Right kidney (tissue), 1 donor: ENCODE measurements around the gene DYNLRB1.
A peak's percentile ranks its signal among the peaks of the same experiment; 100 is the strongest.

Source experiments
- DNase-seq: peaks from one replicate; pipeline ENCODE4 v3.0.0-alpha.2; 2016

The DYNLRB1 gene

DNA sequence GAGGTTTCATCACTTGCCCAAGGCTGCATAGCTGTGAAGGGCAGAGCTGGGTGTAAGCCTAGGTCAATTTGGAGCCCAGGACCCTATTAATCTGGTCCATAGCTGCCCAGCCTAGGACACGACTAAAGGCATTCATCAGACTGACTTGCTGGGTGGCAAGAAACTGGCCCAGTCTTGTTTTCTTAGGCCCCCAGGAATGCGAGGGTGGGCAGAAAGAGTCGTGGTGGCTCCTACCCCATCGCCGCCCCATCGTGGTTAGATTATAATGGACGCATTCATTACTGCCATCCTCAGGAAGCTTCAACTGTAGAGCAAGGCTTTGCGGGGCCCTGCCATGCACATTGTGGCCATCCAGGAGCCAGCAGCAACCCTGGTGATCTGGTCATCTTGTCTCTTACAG lies 16.1 kb downstream of the DYNLRB1 start:
- no peak for DNase-seq

DNA sequence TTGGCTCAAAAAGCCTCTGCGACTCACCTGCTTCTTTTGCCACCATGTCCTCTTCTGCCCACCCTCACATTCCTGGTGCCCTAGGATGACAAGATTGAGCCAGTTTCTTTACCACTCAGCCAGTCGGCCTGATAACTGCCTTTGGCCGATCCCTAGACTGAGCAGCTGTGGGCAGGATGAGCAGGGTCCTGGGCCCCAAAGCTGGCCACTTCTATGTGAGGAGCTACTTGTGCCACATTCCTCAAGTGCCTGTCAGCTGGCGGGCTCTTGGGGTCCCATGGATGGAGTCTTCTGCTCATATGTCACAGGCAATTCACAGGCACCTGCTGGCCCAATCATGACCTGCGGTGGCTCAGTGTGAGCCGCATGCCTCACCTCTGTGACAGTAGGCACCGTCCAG lies 16.5 kb downstream of the DYNLRB1 start:
- DNase-seq: no peak

DNA sequence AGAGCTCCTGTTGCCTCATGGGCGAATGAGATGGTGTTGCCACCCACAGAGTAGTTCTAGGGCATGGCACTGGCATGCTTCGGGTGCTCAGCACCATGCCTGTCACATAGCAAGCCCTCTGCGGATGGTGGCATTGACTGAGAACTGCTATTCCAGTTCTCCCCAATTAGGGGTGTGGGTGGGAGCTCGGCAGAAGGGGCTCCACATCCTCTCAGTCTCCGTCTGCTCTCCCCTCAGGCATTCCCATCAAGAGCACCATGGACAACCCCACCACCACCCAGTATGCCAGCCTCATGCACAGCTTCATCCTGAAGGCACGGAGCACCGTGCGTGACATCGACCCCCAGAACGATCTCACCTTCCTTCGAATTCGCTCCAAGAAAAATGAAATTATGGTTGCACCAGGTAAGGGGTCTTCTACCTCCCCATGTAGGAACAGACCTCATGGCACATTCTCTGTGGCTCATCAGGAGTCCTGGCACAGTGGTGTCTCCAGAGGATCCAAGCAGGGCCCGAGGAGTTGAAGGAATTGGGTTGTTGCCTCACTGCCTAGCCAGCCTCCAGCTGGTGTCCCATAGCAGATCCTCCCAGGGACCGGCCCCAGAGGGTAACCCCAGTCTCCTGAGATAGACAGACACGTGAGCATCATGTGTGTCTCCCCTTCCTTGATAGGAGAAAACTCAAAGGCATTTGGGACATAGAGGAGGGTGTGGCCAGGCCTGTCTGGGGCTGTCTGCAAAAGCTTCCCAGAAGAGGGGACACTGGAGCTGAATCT lies 18.4 kb downstream of the DYNLRB1 start:
- no peak for DNase-seq

DNA sequence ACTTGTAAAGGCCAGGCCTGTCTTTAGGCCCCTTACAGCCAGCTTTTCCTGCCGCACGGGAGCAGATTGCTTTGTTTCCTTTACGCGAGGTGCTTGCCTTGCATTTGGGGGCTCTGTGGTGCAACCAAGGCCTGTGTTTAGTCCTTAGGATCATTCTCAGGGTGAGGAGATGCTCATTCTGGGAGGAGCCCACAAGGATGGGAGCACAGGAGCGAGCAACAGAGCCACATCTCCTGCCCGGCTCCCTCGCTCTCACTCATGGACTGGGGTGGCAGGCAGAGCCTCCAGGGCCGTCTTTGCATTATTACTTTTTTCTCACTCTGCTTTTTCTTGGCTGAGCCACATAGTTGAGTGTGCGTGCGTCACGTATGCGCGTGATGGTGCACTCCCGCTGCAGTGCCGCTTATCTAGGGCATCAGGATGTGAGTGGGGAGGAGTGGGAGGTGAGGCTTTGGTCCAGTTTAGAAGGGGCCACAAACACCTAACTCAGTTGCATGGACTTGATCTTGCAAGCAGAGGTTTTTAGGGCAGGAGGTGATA lies 19.1 kb downstream of the DYNLRB1 start:
- DNase-seq: no peak

DNA sequence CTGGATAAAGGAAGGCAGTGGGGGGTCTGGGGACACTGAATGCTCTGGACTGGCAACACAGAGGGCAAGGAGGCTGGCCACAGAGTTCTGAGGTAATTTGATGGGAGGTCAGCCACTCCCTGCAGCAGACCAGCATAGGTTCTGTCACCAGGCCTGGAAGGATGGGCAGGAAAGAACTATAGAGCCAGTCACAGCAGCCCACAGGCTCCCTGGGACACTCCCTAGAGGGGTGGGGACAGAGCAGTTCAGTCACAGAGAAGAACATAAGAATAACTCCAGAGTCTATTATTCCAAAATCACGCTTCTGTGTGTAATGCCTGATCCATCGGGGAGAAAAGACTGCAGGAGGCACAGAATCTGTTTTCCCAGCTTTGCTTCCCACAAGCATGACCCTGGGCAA lies 19.6 kb downstream of the DYNLRB1 start:
- no peak for DNase-seq

DNA sequence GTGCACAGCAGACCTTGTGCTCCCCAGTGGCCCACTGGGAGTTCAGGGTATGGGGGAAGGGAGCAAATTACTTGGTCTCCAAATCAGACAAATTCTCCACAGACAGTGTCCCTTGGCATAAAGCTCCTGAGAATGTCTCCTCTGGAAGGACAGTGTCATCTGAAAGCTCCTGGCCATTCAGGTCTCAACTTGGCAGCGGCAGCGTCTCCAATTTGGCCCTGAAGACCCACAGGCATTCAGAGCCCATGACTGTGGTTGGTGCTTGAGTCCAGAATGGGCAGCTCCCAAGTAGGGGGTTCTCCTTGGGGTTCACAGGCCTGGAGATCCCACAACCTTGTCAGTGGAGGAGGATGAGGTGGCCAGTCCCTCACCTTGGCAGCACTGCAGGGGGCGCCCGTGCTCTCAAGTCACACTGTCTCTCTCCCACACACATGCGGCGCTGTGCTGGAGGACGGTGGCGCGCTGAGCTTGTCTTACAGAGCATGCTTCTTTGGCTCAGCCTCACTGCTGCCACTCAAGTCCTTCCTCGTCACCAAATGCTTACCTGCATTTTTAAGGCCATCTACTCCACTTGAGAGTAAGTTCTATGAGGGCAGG lies 20.7 kb downstream of the DYNLRB1 start:
- no peak for DNase-seq

DNA sequence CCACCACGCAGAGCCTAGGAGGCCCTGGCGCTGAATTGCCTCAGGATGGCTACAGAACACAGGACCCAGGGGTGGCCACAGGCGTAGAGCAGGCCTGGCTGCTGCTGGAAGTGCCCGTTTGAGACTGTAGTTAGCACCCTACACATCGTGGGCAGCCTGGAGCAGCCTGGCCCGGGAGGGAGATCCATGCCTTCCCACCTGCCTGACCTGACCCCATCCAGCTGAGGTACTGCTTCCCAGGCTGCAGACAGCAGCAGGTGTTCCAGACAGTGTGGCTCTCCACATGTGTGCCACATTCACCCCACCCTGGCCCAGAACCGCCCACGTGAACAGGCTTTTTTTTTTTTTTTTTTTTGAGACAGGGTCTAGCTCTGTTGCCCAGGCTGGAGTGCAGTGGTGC lies 21.4 kb downstream of the DYNLRB1 start:
- DNase-seq: no peak

DNA sequence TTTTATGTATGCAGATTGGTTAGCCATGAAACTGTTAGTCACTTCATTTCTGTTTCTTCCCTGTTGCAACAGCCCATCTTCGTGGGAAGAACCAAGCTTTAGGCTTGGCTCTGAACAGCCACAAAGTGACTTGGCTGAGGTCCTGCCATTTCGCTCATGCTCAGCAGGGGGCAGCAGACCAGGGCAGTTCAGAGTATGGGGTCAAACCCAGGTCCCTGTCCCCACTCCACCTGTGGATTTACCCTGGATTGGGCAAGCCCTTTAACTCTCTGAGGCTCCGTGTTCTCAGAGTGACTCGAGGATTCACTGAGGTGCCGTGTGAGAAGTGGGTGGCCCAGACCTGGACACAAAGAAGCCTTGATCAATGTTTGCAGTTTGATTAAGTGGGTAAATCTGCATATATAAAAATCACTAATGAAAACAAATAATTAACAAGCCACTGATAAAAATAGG lies 22.5 kb downstream of the DYNLRB1 start:
- no peak for DNase-seq

DNA sequence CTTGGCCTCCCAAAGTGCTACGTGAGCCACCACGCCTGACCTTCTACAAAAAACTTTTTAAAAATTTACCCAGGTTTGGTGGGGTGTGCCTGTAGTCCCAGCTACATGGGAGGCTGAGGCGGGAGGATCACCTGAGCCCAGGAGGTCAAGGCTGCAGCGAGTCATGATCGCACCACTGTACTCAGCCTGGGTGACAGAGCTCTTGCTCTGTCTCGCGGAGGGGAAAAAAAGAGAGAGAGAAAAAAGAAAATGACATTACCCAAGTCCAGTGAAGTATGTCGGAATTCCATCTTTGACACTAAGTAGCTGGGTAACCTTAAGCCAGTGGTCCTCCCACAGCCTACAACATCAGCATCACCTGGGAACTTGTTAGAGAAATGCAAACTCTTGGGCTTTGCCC lies 23.5 kb downstream of the DYNLRB1 start:
- DNase-seq: no peak

DNA sequence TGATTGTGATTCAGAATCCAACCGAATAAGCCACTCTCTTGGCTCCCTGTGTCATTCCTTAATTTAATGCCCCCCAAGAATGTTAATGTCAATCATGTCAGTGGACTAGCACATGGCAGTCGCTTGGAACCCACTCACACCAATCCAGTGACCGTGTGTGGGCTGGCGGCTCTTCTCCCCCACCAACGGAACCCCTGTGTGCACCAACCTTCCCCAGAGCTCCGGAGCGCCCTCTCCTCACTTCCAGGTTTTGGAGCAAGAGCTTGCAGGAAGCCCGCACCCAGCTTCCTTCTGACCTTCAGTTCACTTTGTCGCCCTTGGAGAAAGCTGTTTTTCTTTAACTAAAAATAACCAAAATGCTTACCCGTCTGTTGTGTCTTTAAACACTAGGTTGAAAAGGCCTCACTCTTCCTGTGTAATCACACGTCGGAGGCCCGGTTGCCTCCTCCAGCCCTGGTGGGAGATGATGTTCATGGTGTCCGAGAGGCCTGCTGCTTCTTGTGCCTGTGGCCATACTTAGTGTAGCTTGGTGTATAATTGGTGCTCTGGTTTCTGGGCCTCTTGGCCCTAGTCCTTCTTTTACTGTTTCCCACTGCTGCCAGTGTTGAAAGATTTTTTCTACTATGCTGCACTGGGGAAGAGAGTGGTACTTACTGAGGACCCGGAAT lies 24.5 kb downstream of the DYNLRB1 start:
- DNase-seq: no peak

DNA sequence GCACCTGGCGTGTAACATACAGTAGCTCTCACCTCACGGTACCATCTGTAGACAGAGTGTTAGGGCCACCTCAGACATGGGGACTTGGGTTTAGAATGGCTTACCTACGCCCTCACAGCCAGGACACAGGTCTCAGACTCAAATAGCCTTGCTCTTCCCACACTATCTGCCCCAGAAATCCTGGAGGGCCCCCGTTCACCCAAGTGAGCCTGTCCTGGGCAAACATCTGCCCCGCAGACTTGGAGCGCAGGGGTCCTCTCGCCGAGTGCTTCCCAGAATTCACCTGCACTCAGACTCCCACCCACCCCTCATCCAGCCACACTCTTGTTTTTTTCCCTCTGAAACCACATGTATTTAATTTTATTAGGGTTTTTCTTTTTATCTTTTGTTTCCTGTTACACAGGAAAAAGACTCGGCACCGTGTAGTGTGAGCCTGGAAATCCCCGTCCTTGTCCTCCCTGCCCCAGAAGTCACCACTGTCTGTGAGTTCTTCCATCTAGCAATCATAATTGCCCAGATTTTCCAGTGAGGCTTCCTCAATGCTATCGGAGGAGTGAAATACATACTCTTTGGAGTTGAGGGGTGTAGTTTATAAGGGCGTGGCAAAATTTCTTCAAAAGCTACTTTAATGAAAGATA lies 25.2 kb downstream of the DYNLRB1 start:
- DNase-seq: no peak

DNA sequence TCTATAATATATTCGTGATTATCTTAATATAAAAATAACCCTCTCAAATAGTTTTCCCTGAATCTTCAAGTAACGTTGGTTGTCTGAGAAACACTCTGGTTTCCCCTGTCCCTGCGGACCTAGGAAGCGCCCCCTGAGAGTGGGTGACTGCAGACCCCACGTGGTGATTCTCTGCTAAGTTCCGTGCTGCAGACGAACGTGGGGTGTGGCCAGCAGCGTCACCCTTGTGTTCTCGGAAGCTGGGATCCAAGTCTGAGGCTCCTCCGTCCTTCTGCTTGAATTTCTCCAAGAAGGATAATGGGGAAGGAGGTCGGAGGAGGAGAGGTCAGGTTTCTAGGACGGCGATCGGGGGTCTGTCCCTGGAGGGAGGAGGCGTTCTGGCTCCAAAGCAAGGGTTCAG lies 25.7 kb downstream of the DYNLRB1 start:
- DNase-seq: no peak

DNA sequence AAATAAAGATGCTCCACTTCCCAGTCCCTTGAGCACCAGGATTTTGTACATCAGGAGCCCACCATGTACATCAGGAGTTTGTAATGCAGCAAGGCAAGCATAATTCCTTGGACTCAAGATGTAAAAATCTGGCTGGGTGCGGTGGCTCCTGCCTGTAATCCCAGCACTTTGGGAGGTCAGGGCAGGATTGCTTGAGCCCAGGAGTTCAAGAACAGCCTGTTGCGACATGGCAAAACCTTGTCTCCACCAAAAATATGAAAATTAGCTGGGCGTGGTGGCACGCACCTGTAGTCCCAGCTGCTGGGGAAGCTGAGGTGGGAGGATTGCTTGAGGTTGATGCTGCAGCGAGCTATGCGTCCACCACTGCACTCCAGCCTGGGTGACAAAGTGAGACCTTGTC lies 26.2 kb downstream of the DYNLRB1 start:
- no peak for DNase-seq

DNA sequence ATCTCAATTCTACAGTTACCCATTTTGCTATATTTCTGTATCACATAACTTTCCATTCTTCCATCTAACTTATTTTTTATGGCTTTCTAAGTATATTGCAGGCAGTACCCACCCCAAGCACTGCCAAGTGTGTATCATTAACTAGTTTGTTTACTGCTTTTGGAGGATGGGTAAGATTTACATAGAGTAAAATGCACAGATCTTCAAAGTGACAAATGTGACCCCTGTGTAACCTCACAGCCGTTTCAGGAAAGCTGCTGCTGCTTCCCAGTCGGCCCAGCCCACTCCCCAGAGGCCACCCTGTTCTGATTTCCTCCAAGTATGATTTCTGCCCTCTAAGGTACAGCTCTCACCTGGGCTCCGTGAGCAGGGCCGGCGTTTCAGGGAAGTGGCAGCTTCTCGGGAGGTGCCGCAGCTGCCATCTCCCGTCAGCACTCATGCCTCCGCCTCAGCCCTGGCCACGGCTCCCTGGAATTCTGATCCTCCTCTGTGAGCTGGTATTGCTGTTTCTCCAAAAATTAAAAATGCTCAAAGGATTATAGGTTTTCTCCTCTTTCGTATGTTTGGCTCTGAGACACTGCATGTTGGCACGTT lies 27.3 kb downstream of the DYNLRB1 start:
- no peak for DNase-seq

DNA sequence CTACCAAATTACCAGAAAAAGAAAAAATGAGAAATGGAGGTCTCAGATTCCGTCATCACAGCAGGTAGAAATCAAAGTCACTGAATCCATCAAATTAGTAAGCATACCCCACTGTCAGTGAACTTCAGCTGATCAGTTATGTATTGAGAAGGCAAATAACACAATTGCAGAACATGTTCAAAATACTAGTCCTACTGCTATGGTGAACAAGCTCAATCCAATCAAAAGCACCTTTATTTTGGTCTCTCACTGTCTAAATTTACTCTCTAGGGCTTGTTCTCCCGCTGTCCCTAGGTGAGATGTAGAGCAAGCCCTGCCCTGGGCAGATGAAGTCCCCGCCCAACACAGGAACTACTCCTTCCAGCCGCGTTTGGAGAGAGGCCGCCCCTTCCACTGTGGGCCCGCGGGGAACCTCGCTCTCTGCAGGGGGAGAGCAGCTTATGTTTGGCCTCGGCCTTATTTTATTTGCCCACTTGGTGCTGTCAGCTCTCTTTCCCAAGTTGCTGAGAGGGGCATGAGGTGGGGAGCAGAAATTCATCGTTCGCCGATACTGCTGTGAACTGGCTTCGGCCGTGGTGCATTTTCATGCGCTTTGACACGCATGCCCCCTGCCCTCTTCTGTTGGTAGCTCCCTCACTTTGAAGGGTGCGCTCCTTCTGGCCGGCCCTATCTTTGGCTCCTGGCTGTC lies 28.0 kb downstream of the DYNLRB1 start:
- peak; percentile 52 for DNase-seq

DNA sequence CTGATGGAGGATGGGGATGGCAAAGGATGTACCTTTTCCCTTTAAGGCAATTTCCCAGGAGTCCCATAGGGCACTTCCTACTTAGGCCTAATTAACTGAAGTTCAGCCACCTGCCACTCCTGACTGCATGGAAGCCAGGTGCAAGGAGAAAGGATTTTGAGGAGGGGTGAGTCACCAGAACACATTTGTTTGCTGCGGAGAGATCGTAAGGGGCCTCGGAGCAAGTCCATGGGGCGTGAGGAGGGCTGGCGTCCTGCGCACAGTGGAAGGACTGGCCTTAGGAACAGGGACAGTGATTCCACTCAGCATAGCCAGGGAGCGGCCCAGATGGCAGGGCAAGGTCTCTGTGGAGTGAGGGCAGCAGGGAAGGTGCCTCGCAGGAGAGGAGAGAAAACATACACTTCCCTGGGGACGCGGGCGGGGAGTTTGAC lies 30.5 kb downstream of the DYNLRB1 start:
- DNase-seq: no peak

DNA sequence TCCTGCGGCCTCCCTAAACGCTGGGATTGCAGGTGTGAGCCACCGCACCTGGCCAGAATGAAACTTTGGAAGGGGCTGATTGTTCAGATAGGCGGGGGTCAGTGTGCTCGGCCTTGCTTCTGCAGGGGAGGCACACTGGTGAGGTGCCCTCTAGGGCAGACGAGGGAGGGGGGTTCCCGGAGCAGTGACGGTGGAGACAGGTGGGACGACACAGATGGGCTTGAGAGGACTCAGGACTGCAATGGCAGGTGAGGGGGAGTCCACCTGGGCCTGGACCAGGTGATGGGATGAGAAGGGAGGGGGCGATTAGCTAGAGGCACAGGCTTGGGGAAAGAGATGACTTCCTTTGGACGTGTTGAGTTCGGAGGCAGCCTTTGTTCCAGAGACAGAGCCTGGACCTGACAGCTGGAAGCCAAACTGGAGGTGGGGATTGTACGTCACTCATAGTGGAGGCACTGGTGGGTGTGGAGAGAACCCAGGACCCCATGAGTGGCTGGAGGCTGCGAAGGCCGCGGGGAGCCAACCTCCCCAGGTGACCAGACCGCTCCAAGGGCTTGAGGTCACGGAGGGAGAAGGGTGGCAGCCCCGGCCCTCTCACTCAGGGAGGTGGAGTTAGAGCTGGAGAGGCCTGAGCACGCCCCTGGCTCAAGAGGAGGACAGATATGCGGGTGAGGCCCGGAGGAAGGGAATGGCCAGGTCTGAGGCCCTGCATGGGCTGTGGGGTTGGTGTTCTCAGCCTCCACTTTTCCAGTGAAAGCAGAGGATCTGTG lies 31.8 kb downstream of the DYNLRB1 start:
- DNase-seq: no peak

DNA sequence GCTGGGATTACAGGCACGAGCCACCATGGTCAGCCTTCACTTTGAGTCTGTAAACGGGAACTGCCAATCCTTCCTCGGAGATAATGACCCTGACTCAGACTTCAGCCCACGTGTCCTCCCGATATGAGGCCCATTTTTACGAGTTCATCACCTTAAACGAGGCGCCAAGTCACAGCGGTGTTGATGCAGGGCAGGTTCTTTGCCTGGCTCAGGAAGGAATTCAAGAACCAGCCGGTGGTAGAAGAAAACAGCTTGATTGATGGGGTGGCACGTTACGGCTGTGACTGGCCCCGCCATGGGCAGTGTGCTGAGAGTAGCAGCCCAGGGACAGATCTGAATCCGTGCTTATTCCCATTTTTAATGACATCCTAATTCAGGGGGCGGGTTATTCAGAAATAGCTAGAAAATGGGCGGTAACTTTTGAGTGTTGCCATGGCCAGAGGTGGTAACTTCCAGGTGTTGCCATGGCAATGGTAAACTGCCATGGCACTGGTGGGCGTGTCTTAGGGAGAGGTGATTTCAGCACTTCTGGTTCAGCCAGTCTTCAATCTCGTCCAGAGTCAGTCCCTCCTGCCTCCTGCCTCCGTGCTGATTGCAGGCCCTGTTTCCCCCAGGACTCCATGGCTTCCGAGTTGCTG lies 33.2 kb downstream of the DYNLRB1 start:
- DNase-seq: peak; percentile 50

DNA sequence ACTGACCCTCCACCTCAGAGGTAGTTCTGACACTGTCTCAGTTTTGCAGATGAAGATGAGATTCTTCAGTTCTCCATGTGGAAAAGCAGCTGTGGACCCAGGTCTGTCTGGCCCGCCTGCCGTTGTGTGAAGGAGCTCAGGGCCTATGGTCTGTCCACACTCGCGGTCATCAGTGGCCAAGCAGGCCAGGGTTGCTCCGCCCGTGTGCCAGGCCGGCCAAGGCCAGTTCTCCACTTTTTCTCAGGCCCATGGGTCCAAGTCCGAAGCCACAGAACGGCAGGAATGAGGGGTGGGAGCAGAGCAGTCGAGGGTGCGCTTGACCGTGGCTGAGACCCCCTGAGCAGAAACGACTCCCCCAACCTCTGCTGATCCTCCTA lies 33.7 kb downstream of the DYNLRB1 start:
- no peak for DNase-seq

DNA sequence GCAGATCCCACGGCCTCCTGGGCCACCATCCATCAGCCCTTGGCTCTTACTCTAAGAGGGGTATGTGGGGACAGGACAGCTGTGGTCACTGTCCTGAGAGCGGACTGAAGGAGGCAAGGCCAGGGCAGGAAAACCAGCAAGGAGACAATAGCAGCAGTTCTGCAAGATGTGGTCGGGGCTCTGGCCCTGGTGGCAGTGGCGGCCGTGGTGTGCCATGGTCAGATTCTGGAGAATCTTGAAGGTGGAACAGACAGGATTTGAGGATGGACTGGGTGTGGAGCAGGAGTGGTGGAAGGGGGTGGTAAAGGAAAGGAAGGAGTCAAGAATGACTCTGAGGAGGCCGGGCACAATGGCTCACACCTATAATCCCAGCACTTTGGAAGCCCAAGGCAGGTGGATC lies 36.3 kb downstream of the DYNLRB1 start:
- no peak for DNase-seq
